HepG2 (cell line): ENCODE results near the gene DLG1. TPM values are rescaled to one million over a fixed set of nuclear protein-coding genes. Genes with fewer than 3 reads are reported as not detected.

ENCODE experiments used
- ATAC-seq: fragments of 200-7000 bp; cut with Tn5 transposase; 3 replicates; pipeline ENCODE4 v1.9.1; 2020; ENCODE audit warnings: mild to moderate bottlenecking, moderate library complexity
- BruUV-seq: library from RNA; stranded (reverse); fragments of 400-500 nt; replicated peaks from 2 replicates; lab custom pipeline; 2021; lab: Mats Ljungman, UMichigan
- CTCF ChIA-PET: fragments of 300-600 bp; formaldehyde crosslinking; extraction: SDS; loops from one replicate; lab custom pipeline; 2021; ENCODE audit warnings: low total read pairs, inconsistent platforms, low intra/inter-chr PET ratio; lab: Yijun Ruan, JAX
- POLR2A ChIA-PET: fragments of 350-600 bp; sonication (Branson Sonifier 250); formaldehyde crosslinking; loops from one replicate; lab custom pipeline; 2020; ENCODE audit warnings: antibody characterized with exemption, inconsistent platforms; lab: Yijun Ruan, JAX
- DNase-seq: peaks from one replicate; pipeline ENCODE4 v3.0.0-alpha.2; 2015; ENCODE audit warnings: low spot score
- FAIRE-seq: peaks from 3 replicates; lab custom pipeline; 2011; peaks lifted over from hg19 to GRCh38; lab: Jason Lieb, UNC
- H2AFZ ChIP-seq: one replicate; pipeline ENCODE4 v1.6.1; 2011; ENCODE audit warnings: low read length, inconsistent platforms
- H3K27ac ChIP-seq: fragments of 300-600 bp; 3 replicates; pipeline ENCODE4 v1.8.0; 2011; ENCODE audit warnings: mixed run types, mild to moderate bottlenecking, mixed read lengths, low read length, inconsistent platforms; ENCODE audit not compliant: insufficient read depth; ENCODE audit errors: extremely low read length
- H3K27me3 ChIP-seq, 2 experiments: fragments of 200-600 bp in 1 of 2; 2 replicates in 1 of 2; 3 replicates in 1 of 2; pipeline versions ENCODE4 v1.6.0 to v1.8.0; 2011; ENCODE audit warnings: low read length in 2 of 2, mild to moderate bottlenecking in 2 of 2, moderate library complexity in 2 of 2, inconsistent platforms in 1 of 2; ENCODE audit not compliant: insufficient read depth in 2 of 2, control insufficient read depth in 1 of 2
- H3K36me3 ChIP-seq, 2 experiments: fragments of 200-600 bp in 1 of 2; replicated peaks in 1 of 2; 2 replicates in 1 of 2; 3 replicates in 1 of 2; pipeline versions ENCODE4 v1.5.1 to v1.8.0; 2011; ENCODE audit warnings: low read length in 2 of 2, inconsistent platforms in 1 of 2; ENCODE audit not compliant: insufficient read depth in 2 of 2, control insufficient read depth in 1 of 2
- H3K4me1 ChIP-seq: 2 replicates; pipeline ENCODE4 v1.5.1; 2012; ENCODE audit warnings: low read length, inconsistent platforms; ENCODE audit not compliant: insufficient read depth
- H3K4me2 ChIP-seq: 2 replicates; pipeline ENCODE4 v1.6.0; 2011; ENCODE audit warnings: low read depth, low read length, inconsistent platforms
- H3K4me3 ChIP-seq, 3 experiments: fragments of 200-600 bp in 1 of 3; sonication (generic), shearing (Covaris generic) in 1 of 3; replicated peaks in 1 of 3; 2 replicates each; pipeline ENCODE4 v1.5.1; 2011 to 2016; ENCODE audit warnings: low read length in 3 of 3, inconsistent platforms in 2 of 3, low read depth in 2 of 3, mild to moderate bottlenecking in 2 of 3, control low read depth in 1 of 3, mixed read lengths in 1 of 3; ENCODE audit not compliant: insufficient read depth in 1 of 3
- H3K79me2 ChIP-seq: one replicate; pipeline ENCODE4 v1.6.1; 2011; ENCODE audit warnings: low read length, inconsistent platforms; ENCODE audit not compliant: insufficient read depth
- H3K9ac ChIP-seq: 2 replicates; pipeline ENCODE4 v1.6.0; 2011; ENCODE audit warnings: mild to moderate bottlenecking, low read depth, low read length, inconsistent platforms; ENCODE audit not compliant: insufficient read depth
- H3K9me3 ChIP-seq: 2 replicates; pipeline ENCODE4 v1.5.1; 2012; ENCODE audit warnings: mild to moderate bottlenecking, low read length
- H4K20me1 ChIP-seq: 2 replicates; pipeline ENCODE4 v1.6.0; 2011; ENCODE audit warnings: inconsistent platforms, mild to moderate bottlenecking, low read length, moderate library complexity; ENCODE audit not compliant: insufficient read depth
- ARNT2 ChIP-seq: sonication (generic); formaldehyde crosslinking; IDR thresholded peaks from 2 replicates; pipeline ENCODE4 v1.8.0; 2022; ENCODE audit warnings: mild to moderate bottlenecking, low read depth, missing genetic modification reagents, moderate library complexity
- CERS6 ChIP-seq: sonication (generic); formaldehyde crosslinking; IDR thresholded peaks from 2 replicates; pipeline ENCODE4 v1.5.0; 2020; ENCODE audit warnings: missing genetic modification reagents
- HNF4G ChIP-seq, 2 experiments: sonication (generic) in 1 of 2; formaldehyde crosslinking in 1 of 2; IDR thresholded peaks; 2 replicates each; pipeline versions ENCODE4 v1.4.0 to v1.6.1; 2011 to 2020; ENCODE audit warnings: borderline replicate concordance in 2 of 2, low read depth in 2 of 2, mild to moderate bottlenecking in 2 of 2, low read length in 1 of 2, missing genetic modification reagents in 1 of 2, moderate library complexity in 1 of 2
- MEIS2 ChIP-seq: sonication (generic); formaldehyde crosslinking; IDR thresholded peaks from 2 replicates; pipeline ENCODE4 v1.9.0; 2021; ENCODE audit warnings: mild to moderate bottlenecking, missing genetic modification reagents
- MXI1 ChIP-seq: IDR thresholded peaks from 3 replicates; pipeline ENCODE4 v1.6.1; 2012; ENCODE audit warnings: low read depth, low read length, inconsistent platforms, borderline replicate concordance
- RFXAP ChIP-seq: sonication (generic); formaldehyde crosslinking; IDR thresholded peaks from 2 replicates; pipeline ENCODE4 v1.4.0; 2020; ENCODE audit warnings: missing genetic modification reagents, borderline replicate concordance
- RXRA ChIP-seq: sonication (generic); formaldehyde crosslinking; IDR thresholded peaks from 2 replicates; pipeline ENCODE4 v1.5.1; 2020; ENCODE audit warnings: missing genetic modification reagents
- THAP11 ChIP-seq: IDR thresholded peaks from 2 replicates; pipeline ENCODE4 v1.6.1; 2016; ENCODE audit warnings: missing biosample characterization, missing genetic modification reagents
- ZBTB10 ChIP-seq: sonication (generic); formaldehyde crosslinking; IDR thresholded peaks from 2 replicates; pipeline ENCODE4 v1.4.0; 2020; ENCODE audit warnings: missing genetic modification reagents, borderline replicate concordance
- ZFP1 ChIP-seq: IDR thresholded peaks from 2 replicates; pipeline ENCODE4 v1.6.1; 2016
- ZZZ3 ChIP-seq: sonication (generic); formaldehyde crosslinking; IDR thresholded peaks from 2 replicates; pipeline ENCODE4 v1.4.0; 2020; ENCODE audit warnings: missing genetic modification reagents, mild to moderate bottlenecking, borderline replicate concordance
- WGBS: methylation state at CpG from one replicate; pipeline ENCODE4 v1.1.6; 2017; ENCODE audit warnings: low lambda C conversion rate; 5-methylcytosine and 5-hydroxymethylcytosine counted together
- in situ Hi-C: cut with HindIII; loops from 2 replicates; pipeline ENCODE4 v1.10.0; 2017; ENCODE audit warnings: low pct_unique_long_range_greater_than_20kb; ENCODE audit not compliant: extremely low pct_ligation_motif_present
- intact Hi-C: fragments of 100-400 bp; cut with micrococcal nuclease; formaldehyde crosslinking; loops from one replicate; pipeline ENCODE4 v1.10.0; 2022; ENCODE audit not compliant: unreplicated experiment
- polyA plus RNA-seq, 8 experiments: library from polyadenylated mRNA; depleted of rRNA in 3 of 8; stranded (reverse) in 7 of 8; unstranded in 1 of 8; fragments of >200 nt; fragmentation: Illumina TruSeq in 4 of 8; extraction: Trizol in 4 of 8; gene quantifications; 2 replicates each; pipeline versions ENCODE4 v1.2.1 to v1.2.3, GENCODE V29; 2011 to 2016; ENCODE audit warnings: low read depth in 4 of 8, missing spikeins in 1 of 8, mixed read lengths in 1 of 8; ENCODE audit not compliant: insufficient read depth in 1 of 8
- total RNA-seq, 5 experiments: library from RNA; depleted of rRNA; stranded (reverse); fragments of >200 nt; fragmentation: Illumina TruSeq; extraction: Trizol; gene quantifications; 2 replicates each; pipeline ENCODE4 v1.2.3, GENCODE V29; 2016; ENCODE audit warnings: low read depth in 1 of 5
- TF ChIP-seq, protein P1 (sequence below): sonication (generic); IDR thresholded peaks from 2 replicates; pipeline ENCODE4 v1.6.1; 2016; ENCODE audit warnings: low read depth, borderline replicate concordance
- TF ChIP-seq, protein P2 (sequence below): sonication (generic); formaldehyde crosslinking; IDR thresholded peaks from 2 replicates; pipeline ENCODE4 v1.5.0; 2020; ENCODE audit warnings: missing genetic modification reagents

DLG1 gene
- total and polyA plus RNA-seq, 2 of the 13 experiments (the other 11 are each of a cell fraction or from before 2014, with no cell fraction given): 30.5 to 104 TPM

GRCh38 chr3:197249542-197249941, 48.9 kb downstream of the DLG1 start:
- Histone ChIP-seq H4K20me1 (no peaks in the 10 kb centered on the region; the same call in 1 of the 2 replicates), H2AFZ (no peak overlapping the region), H3K9ac (no peak overlapping the region), H3K27me3 (no peaks in the 10 kb centered on the region), H3K9me3 (peaks cover 21% of the 10 kb centered on the region), H3K4me1 (no peaks in the 10 kb centered on the region), H3K4me3 (no peak overlapping the region), H3K36me3 (peaks cover 1 to 33% of the 10 kb centered on the region in 2 experiments; a peak in 4 of 5 replicates), H3K79me2 (peaks cover 96% of the 10 kb centered on the region), H3K4me2 (no peak overlapping the region), H3K27ac (no peak overlapping the region)
- 96% methylated on average over 4 of the region's 4 CpGs for WGBS
- DNase-seq (no peak), FAIRE-seq (no peak), ATAC-seq (no peak)
- ChIA-PET CTCF (no interaction called here), POLR2A (no interaction called here)
- intact Hi-C loops: loop anchor here (5.0 kb wide), 1 partner anchor 577 kb away; no protein-coding TSS in a partner anchor
- in situ Hi-C loops: no loop called here
- BruUV-seq: no TSS peak
- no peak for TF ChIP-seq HNF4G (IDR thresholded peaks at IDR 0.05; ENCODE audit: borderline replicate concordance, low read depth, low read length)
- no peak for TF ChIP-seq HNF4G (CRISPR knock-in tag; IDR thresholded peaks at IDR 0.05; ENCODE audit: borderline replicate concordance, low read depth)
- TF ChIP-seq RFXAP (CRISPR knock-in tag): no peak
- TF ChIP-seq ZBTB10 (CRISPR knock-in tag): no peak
- no peak for TF ChIP-seq MXI1
- no peak for TF ChIP-seq ZFP1 (CRISPR knock-in tag)
- TF ChIP-seq, protein P1, sequence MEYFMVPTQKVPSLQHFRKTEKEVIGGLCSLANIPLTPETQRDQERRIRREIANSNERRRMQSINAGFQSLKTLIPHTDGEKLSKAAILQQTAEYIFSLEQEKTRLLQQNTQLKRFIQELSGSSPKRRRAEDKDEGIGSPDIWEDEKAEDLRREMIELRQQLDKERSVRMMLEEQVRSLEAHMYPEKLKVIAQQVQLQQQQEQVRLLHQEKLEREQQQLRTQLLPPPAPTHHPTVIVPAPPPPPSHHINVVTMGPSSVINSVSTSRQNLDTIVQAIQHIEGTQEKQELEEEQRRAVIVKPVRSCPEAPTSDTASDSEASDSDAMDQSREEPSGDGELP: no peak
- TF ChIP-seq THAP11: no peak
- no peak for TF ChIP-seq CERS6 (CRISPR knock-in tag)
- TF ChIP-seq RXRA (CRISPR knock-in tag): no peak
- no peak for TF ChIP-seq ZZZ3 (CRISPR knock-in tag)
- TF ChIP-seq, protein P2, sequence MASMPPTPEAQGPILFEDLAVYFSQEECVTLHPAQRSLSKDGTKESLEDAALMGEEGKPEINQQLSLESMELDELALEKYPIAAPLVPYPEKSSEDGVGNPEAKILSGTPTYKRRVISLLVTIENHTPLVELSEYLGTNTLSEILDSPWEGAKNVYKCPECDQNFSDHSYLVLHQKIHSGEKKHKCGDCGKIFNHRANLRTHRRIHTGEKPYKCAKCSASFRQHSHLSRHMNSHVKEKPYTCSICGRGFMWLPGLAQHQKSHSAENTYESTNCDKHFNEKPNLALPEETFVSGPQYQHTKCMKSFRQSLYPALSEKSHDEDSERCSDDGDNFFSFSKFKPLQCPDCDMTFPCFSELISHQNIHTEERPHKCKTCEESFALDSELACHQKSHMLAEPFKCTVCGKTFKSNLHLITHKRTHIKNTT (CRISPR knock-in tag): no peak
- no peak for TF ChIP-seq MEIS2 (CRISPR knock-in tag)
- no peak for TF ChIP-seq ARNT2
